HL-60 (cell line): Measurements from ENCODE around the gene DMC1.
A peak's percentile ranks its signal among the peaks of the same experiment; 100 is the strongest.

Experiments
- DNase-seq, 2 experiments: peaks; one replicate each; pipeline ENCODE4 v3.0.0-alpha.2; 2010 to 2020; ENCODE audit warnings: low read depth in 1 of 2, low spot score in 1 of 2
- H3K27ac ChIP-seq: fragments of 250-450 bp; sonication (Bioruptor Pico); replicated peaks from 2 replicates; pipeline ENCODE4 v1.5.1; 2020; ENCODE audit warnings: mild to moderate bottlenecking, moderate library complexity
- H3K27me3 ChIP-seq: fragments of 250-450 bp; sonication (Bioruptor Pico); 2 replicates; pipeline ENCODE4 v1.5.1; 2021; ENCODE audit warnings: mild to moderate bottlenecking, moderate library complexity; ENCODE audit not compliant: insufficient read depth, poor library complexity, severe bottlenecking
- H3K4me3 ChIP-seq: replicated peaks from 2 replicates; pipeline ENCODE4 v1.5.1; 2011; ENCODE audit warnings: mild to moderate bottlenecking, control low read depth, low read length; ENCODE audit not compliant: insufficient read depth
- GABPA ChIP-seq: IDR thresholded peaks from 2 replicates; pipeline ENCODE4 v1.6.1; 2012; ENCODE audit warnings: low read depth
- POLR2AphosphoS5 ChIP-seq: IDR thresholded peaks from 2 replicates; pipeline ENCODE4 v1.6.1; 2012; ENCODE audit warnings: low read depth
- SPI1 ChIP-seq: IDR thresholded peaks from 2 replicates; pipeline ENCODE4 v1.6.1; 2012; ENCODE audit warnings: low read depth, mild to moderate bottlenecking, borderline replicate concordance
- TF ChIP-seq, protein P1 (sequence below): IDR thresholded peaks from 2 replicates; pipeline ENCODE4 v1.6.1; 2012; ENCODE audit warnings: low read depth; ENCODE audit not compliant: insufficient replicate concordance
- TF ChIP-seq, protein P2 (sequence below): IDR thresholded peaks from one replicate; pipeline ENCODE4 v1.5.1; 2011; ENCODE audit warnings: low read length, control low read depth, inconsistent platforms; ENCODE audit not compliant: insufficient read depth

DMC1 gene

DNA sequence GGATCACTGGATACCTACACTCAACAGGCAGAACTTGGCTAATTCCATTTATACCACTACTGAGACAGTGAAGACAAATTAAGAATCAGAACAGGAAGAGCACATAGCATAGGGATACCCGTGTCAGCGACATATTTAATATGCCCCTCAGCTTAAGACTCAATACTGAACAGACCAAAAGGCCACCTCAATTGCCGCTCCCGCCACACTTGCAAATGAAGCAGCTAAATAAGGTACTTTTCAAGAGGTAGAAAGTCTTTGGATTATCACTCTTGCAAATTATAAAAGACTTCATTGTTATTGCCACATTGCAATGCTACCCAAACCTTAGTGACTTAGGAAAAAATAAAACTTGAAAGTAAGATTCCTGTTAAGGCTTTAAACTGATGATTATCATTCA lies 67.0 kb downstream of the DMC1 start:
- TF ChIP-seq POLR2AphosphoS5: no peak
- TF ChIP-seq, protein P1, sequence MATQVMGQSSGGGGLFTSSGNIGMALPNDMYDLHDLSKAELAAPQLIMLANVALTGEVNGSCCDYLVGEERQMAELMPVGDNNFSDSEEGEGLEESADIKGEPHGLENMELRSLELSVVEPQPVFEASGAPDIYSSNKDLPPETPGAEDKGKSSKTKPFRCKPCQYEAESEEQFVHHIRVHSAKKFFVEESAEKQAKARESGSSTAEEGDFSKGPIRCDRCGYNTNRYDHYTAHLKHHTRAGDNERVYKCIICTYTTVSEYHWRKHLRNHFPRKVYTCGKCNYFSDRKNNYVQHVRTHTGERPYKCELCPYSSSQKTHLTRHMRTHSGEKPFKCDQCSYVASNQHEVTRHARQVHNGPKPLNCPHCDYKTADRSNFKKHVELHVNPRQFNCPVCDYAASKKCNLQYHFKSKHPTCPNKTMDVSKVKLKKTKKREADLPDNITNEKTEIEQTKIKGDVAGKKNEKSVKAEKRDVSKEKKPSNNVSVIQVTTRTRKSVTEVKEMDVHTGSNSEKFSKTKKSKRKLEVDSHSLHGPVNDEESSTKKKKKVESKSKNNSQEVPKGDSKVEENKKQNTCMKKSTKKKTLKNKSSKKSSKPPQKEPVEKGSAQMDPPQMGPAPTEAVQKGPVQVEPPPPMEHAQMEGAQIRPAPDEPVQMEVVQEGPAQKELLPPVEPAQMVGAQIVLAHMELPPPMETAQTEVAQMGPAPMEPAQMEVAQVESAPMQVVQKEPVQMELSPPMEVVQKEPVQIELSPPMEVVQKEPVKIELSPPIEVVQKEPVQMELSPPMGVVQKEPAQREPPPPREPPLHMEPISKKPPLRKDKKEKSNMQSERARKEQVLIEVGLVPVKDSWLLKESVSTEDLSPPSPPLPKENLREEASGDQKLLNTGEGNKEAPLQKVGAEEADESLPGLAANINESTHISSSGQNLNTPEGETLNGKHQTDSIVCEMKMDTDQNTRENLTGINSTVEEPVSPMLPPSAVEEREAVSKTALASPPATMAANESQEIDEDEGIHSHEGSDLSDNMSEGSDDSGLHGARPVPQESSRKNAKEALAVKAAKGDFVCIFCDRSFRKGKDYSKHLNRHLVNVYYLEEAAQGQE: no peak
- TF ChIP-seq GABPA: no peak
- TF ChIP-seq, protein P2, sequence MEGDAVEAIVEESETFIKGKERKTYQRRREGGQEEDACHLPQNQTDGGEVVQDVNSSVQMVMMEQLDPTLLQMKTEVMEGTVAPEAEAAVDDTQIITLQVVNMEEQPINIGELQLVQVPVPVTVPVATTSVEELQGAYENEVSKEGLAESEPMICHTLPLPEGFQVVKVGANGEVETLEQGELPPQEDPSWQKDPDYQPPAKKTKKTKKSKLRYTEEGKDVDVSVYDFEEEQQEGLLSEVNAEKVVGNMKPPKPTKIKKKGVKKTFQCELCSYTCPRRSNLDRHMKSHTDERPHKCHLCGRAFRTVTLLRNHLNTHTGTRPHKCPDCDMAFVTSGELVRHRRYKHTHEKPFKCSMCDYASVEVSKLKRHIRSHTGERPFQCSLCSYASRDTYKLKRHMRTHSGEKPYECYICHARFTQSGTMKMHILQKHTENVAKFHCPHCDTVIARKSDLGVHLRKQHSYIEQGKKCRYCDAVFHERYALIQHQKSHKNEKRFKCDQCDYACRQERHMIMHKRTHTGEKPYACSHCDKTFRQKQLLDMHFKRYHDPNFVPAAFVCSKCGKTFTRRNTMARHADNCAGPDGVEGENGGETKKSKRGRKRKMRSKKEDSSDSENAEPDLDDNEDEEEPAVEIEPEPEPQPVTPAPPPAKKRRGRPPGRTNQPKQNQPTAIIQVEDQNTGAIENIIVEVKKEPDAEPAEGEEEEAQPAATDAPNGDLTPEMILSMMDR: no peak
- TF ChIP-seq SPI1: no peak
- Histone ChIP-seq H3K4me3 (no peak overlapping the region), H3K27ac (0 out of 2 replicates have a peak overlapping the region, but pooled peaks have one; percentile 1), H3K27me3 (no peaks in the 10 kb centered on the region)
- no peak for DNase-seq

GRCh38 chr22:38501797-38502672 lies 67.9 kb downstream of the DMC1 start:
- H3K4me3 ChIP-seq: no peak overlapping the region
- no peaks in the 10 kb centered on the region for H3K27me3 ChIP-seq
- H3K27ac ChIP-seq: no peak overlapping the region
- no peak for TF ChIP-seq POLR2AphosphoS5
- TF ChIP-seq, protein P1: no peak
- DNase-seq: no peak

GRCh38 chr22:38497869-38498268 lies 72.1 kb downstream of the DMC1 start:
- Histone ChIP-seq H3K4me3 (no peak overlapping the region), H3K27ac (no peak overlapping the region), H3K27me3 (no peaks in the 10 kb centered on the region)
- no peak for DNase-seq
- TF ChIP-seq, protein P2: no peak
- TF ChIP-seq, protein P1: no peak
- TF ChIP-seq SPI1 (no peak), GABPA (no peak), POLR2AphosphoS5 (no peak)
